GM18951 (cell line): ENCODE measurements around the gene PANX1.

Source experiments
- POLR2A ChIP-seq: IDR thresholded peaks from 4 replicates; pipeline ENCODE4 v1.6.1; 2011; ENCODE audit warnings: mild to moderate bottlenecking; ENCODE audit not compliant: insufficient read length, insufficient read depth; ENCODE audit errors: extremely low read depth
- in situ Hi-C: fragments of 300-500 bp; cut with MboI; formaldehyde crosslinking; loops from one replicate; pipeline ENCODE4 v1.12.0; 2022; ENCODE audit warnings: low sequenced_read_pairs, mixed read lengths, inconsistent platforms; ENCODE audit not compliant: unreplicated experiment

Gene PANX1

GRCh38 chr11:94171693-94172440 lies 43.2 kb downstream of the PANX1 start:
- in situ Hi-C loops: loop anchor here (25.0 kb wide), 1 partner anchor 340 kb away; the partner anchor contains the start of gene C11orf97

DNA sequence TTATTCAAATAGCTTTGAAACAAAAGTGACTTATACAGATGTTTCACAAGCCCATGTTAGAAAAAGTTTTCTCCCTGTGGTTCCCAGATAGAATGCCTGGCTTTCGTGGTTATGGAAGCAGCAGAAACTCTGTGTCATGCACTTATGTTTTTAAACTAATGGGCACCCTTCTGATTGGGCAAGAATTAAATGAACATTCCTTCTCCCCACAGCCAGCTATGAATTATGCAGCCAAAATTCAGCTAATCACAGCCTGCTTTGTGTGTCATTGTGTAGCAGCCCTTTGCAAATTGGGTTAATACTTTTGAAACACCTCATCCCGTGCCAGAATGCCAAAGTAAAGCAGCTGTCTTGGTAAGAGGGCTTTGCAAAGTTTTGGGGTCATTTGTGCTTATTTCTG lies 46.9 kb downstream of the PANX1 start:
- no peak for TF ChIP-seq POLR2A
- in situ Hi-C loops: no loop called here

More at GRCh38 chr11:94171693-94172440, 43.2 kb downstream of the PANX1 start:
- no peak for TF ChIP-seq POLR2A

DNA sequence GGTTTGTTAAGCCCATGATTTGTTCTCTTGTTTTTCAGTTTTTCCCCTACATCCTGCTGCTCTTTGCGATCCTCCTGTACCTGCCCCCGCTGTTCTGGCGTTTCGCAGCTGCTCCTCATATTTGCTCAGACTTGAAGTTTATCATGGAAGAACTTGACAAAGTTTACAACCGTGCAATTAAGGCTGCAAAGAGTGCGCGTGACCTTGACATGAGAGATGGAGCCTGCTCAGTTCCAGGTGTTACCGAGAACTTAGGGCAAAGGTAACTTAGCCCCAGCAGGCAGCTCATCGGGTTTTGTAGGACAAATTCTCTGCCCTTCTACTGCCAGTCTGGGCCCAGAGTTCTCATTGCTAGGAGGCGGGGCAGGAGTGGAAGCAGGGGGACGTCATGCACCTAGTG lies 49.7 kb downstream of the PANX1 start:
- TF ChIP-seq POLR2A: no peak
- in situ Hi-C loops: no loop called here

- TF ChIP-seq POLR2A: no peak
- in situ Hi-C loops: no loop called here
These were observed 51.1 kb downstream of the PANX1 start for GRCh38 chr11:94179696-94180095.

DNA sequence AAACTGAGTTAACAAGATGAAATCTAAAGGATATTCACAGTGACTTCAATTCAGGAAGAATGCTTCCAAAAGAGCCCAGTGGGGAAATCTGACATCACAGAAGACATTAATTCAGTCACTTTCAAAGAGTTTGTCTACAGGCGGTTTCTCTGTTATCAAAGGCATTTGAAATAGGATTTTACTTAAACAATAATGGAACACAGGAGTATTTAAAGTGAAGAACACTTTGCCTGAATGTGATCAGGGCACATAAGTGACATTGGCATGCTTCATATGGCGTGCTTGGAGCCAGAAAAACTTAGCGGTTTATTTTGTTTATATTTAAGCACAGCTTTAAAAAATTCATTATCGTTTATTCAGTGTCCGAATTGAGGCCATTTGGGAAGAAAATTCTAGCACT lies 52.9 kb downstream of the PANX1 start:
- TF ChIP-seq POLR2A: no peak
- in situ Hi-C loops: no loop called here

GRCh38 chr11:94181943-94182342 lies 53.3 kb downstream of the PANX1 start:
- in situ Hi-C loops: no loop called here
- TF ChIP-seq POLR2A: no peak

GRCh38 chr11:94183251-94183885 lies 54.7 kb downstream of the PANX1 start:
- in situ Hi-C loops: no loop called here

DNA sequence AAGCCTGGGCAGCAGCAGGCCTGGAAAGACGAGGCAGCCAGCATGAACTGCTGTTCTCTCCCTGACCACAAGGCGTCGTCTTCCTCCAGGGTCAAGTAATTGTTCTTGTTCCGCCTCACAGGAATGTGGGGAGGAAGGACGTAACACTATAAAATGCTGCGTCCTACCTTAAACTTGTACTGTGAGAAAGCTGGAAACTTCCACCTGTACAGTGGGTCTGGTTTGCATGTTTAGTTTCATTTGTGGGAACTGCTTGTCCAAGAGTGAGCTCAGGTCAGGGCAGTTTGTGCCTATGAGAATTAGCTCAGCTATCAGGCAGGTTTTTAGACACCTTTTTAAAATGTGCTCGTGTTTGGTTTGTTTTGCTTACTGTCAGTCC lies 55.2 kb downstream of the PANX1 start:
- in situ Hi-C loops: no loop called here
- no peak for TF ChIP-seq POLR2A

More at GRCh38 chr11:94183251-94183885, 54.7 kb downstream of the PANX1 start:
- no peak for TF ChIP-seq POLR2A

- in situ Hi-C loops: no loop called here
- no peak for TF ChIP-seq POLR2A
These were observed 55.7 kb downstream of the PANX1 start for GRCh38 chr11:94184362-94184761.

DNA sequence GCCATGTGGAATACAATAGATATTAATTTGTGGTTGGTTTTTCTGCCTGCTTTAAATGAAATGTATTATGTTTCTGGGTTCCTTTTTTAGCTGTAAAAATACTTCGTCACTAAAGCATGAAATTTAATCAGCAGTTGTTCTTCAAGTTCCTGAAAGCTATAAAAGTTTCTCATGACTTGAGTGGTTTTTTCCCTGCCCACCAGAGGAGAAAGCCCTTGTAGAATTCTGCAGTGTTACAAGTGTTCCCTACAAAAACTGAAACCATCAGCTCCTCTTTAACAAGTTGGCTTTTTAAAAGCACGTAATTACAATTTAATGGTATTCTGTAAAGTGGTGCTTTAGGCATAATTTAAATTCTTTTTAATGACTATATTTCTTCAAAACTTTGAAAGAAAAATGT lies 56.2 kb downstream of the PANX1 start:
- no peak for TF ChIP-seq POLR2A
- in situ Hi-C loops: no loop called here

GRCh38 chr11:94185416-94186084 lies 56.9 kb downstream of the PANX1 start:
- in situ Hi-C loops: no loop called here
- no peak for TF ChIP-seq POLR2A

DNA sequence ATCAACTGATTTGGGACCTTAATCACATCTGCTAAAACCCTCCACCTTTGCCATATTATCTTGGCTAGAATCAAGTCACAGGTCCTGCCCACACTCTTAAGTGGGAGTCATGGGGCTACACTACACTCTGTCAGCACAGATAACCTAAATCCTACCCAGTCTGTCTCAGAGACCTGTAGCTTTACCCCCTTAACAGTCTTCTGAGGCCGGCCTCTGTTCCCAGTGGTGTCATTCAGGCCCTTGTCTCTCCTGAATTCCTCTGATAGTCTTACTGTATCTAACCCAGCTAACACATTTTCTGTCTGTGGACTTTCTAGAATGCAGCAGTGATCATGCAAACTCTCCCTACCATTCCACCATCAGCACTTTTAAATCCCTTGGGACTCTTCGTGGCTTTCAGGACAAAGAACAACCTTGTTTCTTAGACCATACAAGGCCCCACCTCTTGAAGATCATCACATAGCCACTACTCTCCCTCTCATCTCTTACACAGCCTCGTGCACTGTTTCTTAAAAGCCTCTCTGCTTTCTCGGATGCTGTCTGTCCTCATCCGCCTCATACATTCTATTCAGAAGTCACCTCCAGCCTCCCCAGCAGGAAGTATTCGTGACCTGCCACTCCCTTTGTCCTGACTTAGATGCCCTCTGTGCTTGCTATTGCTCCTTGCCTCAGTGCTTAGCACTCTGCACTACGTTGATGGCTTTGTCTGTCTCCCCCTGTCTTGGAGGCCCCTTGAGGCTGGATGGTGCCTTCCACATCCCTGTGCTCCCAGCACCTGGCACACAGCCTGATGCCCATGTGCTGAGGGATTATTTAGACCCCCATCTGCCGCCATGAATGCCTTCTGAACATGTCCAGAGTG lies 57.9 kb downstream of the PANX1 start:
- no peak for TF ChIP-seq POLR2A
- in situ Hi-C loops: no loop called here

DNA sequence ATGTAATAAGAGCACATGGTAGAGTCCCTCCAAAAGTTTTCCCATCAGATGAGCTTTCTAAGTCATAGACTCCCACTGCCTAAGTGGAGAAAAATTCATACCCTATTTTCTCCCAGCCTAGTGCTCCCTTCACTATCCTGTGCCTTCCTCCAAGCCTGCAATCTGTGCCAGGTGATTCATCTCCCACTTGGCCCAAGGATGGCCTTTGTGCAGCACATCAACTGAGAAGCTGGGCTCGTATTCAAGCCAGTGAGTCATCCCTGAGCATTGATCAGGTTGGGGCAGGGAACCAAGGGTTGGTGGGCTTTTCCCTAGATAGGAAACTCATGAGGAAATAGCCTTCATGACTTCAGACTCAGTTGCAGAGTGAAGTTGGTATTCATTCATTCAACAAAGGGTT lies 64.6 kb downstream of the PANX1 start:
- no peak for TF ChIP-seq POLR2A
- in situ Hi-C loops: no loop called here
